Liver (tissue), 3 donors: Measurements from ENCODE around the gene CELF4.

Experiments used
- ATF3 ChIP-seq: IDR thresholded peaks from 2 replicates; pipeline ENCODE4 v1.6.1; 2016; ENCODE audit warnings: antibody characterized with exemption
- CTCF ChIP-seq: fragments of 150-350 bp; IDR thresholded peaks from 2 replicates; pipeline ENCODE4 v1.5.1; 2017; ENCODE audit warnings: improper control_type of control experiment, low read depth, low read length; ENCODE audit not compliant: missing input control
- REST ChIP-seq: IDR thresholded peaks from 2 replicates; pipeline ENCODE4 v1.6.1; 2016; ENCODE audit warnings: antibody characterized with exemption, mild to moderate bottlenecking
- TAF1 ChIP-seq: conservative IDR thresholded peaks from 2 replicates; pipeline ENCODE4 v1.6.1; 2016; ENCODE audit warnings: antibody characterized with exemption, mild to moderate bottlenecking
- YY1 ChIP-seq: IDR thresholded peaks from 2 replicates; pipeline ENCODE4 v1.6.1; 2016; ENCODE audit warnings: antibody characterized with exemption, mild to moderate bottlenecking
- donor health status: healthy.
- donor health status: healthy.

- no peak for TF ChIP-seq CTCF
- TF ChIP-seq YY1, result no peak
- TF ChIP-seq REST, result no peak
- TF ChIP-seq TAF1, result no peak
- no peak for TF ChIP-seq ATF3
These were observed 46.0 kb downstream of the CELF4 start for GRCh38 chr18:37519510-37520135.
